NB4 (cell line): ENCODE measurements around the gene TMEM52B.
"Not testable (repeated sequence)": the region's sequence is repeated elsewhere in the genome, so short reads cannot be mapped to it uniquely, and the experiment has no call there.

ENCODE experiments used
- DNase-seq: peaks from one replicate; pipeline ENCODE4 v3.0.0; 2010; ENCODE audit warnings: low read depth
- H3K4me3 ChIP-seq: one replicate; pipeline ENCODE4 v1.5.1; 2011; ENCODE audit warnings: mild to moderate bottlenecking, low read depth, low read length, moderate library complexity
- MAX ChIP-seq: IDR thresholded peaks from 2 replicates; pipeline ENCODE4 v1.6.1; 2011; ENCODE audit warnings: low read depth, low read length
- MYC ChIP-seq: IDR thresholded peaks from 2 replicates; pipeline ENCODE4 v1.6.1; 2011; ENCODE audit warnings: low read depth, low read length
- POLR2A ChIP-seq: IDR thresholded peaks from 2 replicates; pipeline ENCODE4 v1.6.1; 2011; ENCODE audit warnings: mild to moderate bottlenecking; ENCODE audit not compliant: insufficient read length; ENCODE audit errors: extremely low read depth
- TF ChIP-seq, protein P1 (sequence below): IDR thresholded peaks from one replicate; pipeline ENCODE4 v1.5.1; 2012; ENCODE audit warnings: low read depth, low read length

Gene TMEM52B

DNA sequence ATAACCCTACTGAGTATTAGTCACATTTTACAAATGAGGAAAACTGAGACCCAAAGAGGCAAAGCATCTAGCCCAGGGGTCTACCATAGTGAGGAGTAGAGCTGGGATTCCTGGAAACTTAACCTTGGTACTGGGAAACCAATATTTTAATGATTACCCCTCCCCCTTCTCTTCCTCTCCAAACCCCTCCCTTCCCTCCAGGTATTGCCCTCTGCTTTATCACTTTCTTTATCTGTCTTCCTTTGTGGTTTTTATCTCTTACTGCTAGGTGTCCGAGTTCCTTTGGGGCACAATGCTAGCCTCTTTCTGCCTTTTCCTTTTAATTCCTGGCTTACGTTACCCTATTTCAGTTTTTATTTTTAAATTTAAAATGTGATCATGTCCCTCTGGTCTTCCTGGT is 36.6 kb downstream of the TMEM52B start:
- DNase-seq: no peak
- TF ChIP-seq, protein P1, sequence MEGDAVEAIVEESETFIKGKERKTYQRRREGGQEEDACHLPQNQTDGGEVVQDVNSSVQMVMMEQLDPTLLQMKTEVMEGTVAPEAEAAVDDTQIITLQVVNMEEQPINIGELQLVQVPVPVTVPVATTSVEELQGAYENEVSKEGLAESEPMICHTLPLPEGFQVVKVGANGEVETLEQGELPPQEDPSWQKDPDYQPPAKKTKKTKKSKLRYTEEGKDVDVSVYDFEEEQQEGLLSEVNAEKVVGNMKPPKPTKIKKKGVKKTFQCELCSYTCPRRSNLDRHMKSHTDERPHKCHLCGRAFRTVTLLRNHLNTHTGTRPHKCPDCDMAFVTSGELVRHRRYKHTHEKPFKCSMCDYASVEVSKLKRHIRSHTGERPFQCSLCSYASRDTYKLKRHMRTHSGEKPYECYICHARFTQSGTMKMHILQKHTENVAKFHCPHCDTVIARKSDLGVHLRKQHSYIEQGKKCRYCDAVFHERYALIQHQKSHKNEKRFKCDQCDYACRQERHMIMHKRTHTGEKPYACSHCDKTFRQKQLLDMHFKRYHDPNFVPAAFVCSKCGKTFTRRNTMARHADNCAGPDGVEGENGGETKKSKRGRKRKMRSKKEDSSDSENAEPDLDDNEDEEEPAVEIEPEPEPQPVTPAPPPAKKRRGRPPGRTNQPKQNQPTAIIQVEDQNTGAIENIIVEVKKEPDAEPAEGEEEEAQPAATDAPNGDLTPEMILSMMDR: no peak
- no peak for TF ChIP-seq MAX
- TF ChIP-seq POLR2A: no peak
- no peak for TF ChIP-seq MYC
- no peak overlapping the region for H3K4me3 ChIP-seq

- DNase-seq: not testable (repeated sequence)
These were observed 37.1 kb downstream of the TMEM52B start for GRCh38 chr12:10215946-10216345.

GRCh38 chr12:10218021-10218420 is 39.2 kb downstream of the TMEM52B start:
- no peak overlapping the region for H3K4me3 ChIP-seq
- TF ChIP-seq POLR2A (no peak), MAX (no peak), MYC (no peak)
- TF ChIP-seq, protein P1: no peak
- no peak for DNase-seq

More at GRCh38 chr12:10215946-10216345, 37.1 kb downstream of the TMEM52B start:
- not testable (repeated sequence) for H3K4me3 ChIP-seq

DNA sequence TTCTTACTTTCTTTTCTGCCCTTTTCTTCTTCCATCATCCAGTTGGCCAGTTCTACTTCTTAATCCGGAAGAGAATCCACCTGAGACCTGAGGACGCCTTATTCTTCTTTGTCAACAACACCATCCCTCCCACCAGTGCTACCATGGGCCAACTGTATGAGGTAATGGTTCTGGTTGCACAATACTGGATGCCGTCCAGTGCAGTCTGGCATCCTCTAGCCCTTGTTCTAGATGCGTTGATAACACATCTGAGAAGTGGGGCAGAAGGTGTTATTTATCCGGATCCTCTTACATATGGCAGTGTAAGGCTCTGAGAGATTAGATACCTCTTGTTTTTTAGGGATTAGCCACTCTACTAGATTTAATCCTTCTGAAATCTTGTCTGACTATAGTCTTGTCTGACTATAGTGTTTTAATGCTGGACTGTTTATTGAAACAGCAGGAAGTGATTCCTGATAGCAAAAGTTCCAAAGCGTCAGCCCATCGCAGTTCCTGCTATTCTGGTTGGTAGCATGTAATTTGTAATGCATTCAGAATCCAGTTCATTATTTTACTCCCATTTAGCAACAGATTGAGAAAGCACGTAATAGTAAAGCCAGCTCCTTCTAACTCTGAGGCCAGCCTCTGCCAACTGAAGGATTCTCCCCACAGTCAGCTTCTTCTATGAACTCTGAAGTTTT is 41.7 kb downstream of the TMEM52B start:
- no peak for DNase-seq
- H3K4me3 ChIP-seq: no peak overlapping the region
- TF ChIP-seq MYC: no peak
- TF ChIP-seq POLR2A: no peak
- TF ChIP-seq, protein P1: no peak
- TF ChIP-seq MAX: no peak

DNA sequence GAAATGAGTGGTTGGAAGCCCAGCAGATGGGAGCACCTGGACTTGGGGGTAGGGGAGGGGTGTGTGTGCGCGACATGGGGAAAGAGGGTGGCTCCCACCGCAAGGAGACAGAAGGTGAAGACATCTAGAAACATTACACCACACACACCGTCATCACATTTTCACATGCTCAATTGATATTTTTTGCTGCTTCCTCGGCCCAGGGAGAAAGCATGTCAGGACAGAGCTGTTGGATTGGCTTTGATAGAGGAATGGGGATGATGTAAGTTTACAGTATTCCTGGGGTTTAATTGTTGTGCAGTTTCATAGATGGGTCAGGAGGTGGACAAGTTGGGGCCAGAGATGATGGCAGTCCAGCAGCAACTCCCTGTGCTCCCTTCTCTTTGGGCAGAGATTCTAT is 43.0 kb downstream of the TMEM52B start:
- TF ChIP-seq MYC: no peak
- TF ChIP-seq, protein P1: no peak
- no peak for TF ChIP-seq MAX
- TF ChIP-seq POLR2A: no peak
- no peak for DNase-seq
- H3K4me3 ChIP-seq: no peak overlapping the region

DNA sequence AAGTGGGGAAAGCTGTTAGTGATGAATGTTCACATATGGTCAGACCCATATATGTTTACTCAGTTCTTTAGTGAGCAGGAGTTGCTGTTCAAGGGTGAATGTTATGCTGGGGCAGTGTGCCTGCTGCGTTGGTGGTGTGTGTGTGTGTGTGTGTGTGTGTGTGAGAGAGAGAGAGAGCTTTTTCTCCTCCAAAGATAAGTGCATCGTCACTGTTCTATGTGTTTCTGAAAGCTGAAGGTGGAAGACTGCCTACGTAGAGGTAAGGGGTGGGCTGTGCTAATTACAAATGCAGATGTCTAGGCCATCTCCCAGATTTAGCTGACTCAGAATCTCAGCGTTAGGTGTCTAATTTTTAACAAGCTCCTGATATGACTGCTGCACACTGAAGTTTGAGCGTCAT is 44.4 kb downstream of the TMEM52B start:
- no peak overlapping the region for H3K4me3 ChIP-seq
- TF ChIP-seq, protein P1: no peak
- no peak for TF ChIP-seq MAX
- no peak for TF ChIP-seq POLR2A
- no peak for TF ChIP-seq MYC
- DNase-seq: no peak

- not testable (repeated sequence) for DNase-seq, H3K4me3 ChIP-seq
These were observed 46.6 kb downstream of the TMEM52B start for GRCh38 chr12:10225426-10225825.
